DMS153 treated with DMSO at 0.1 percent for 48 hours (cell line): ENCODE data around the gene PPM1L.

Source experiments
- DNase-seq: peaks from one replicate; lab custom pipeline; 2025; ENCODE audit not compliant: unreplicated experiment; lab: John Stamatoyannopoulos, UW

PPM1L gene

DNA sequence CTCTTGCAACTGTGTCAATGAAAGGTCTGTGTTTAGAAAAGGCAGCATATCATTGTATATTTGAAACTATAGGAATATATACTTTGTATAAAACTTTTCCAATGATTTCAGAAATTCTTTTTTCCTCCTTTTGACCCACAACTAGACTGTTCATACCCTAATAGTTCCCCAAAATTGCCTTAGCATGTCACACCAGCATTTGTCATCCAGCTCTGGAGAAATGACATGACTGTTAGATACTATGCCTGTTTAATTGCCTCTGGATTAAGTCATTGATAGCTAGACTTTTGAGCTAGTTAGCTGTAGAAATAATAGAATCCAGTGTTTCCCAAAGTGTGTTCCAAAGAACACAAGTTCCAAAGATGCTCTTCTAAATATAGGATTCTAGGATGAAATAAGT lies 316.7 kb downstream of the PPM1L start:
- no peak for DNase-seq

- DNase-seq = no peak
Measured at GRCh38 chr3:161073181-161073580, 317.1 kb downstream of the PPM1L start.

DNA sequence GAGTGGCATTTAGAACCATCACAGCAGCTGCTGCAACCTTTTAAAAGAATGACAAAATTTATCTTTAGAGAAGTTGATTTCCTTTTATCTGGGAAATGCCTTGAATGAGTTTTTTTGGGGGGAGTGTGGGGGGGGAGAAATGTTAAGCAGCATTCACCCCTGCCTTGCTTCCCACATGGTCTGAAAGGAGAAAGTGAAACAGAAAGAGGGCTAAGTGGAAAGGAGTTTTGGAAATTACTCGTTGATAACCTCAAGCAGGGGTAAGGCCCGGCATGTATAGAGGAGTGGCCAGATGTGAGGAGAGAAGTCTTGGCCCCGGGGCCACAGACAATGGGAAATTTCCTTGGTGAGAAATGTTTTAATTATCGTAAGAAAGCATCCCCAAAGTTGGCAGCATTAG lies 325.6 kb downstream of the PPM1L start:
- DNase-seq = no peak

GRCh38 chr3:161082063-161082462 lies 326.0 kb downstream of the PPM1L start:
- DNase-seq = no peak

GRCh38 chr3:161083131-161083530 lies 327.1 kb downstream of the PPM1L start:
- DNase-seq = no peak

GRCh38 chr3:161084277-161084676 lies 328.2 kb downstream of the PPM1L start:
- DNase-seq = no peak

DNA sequence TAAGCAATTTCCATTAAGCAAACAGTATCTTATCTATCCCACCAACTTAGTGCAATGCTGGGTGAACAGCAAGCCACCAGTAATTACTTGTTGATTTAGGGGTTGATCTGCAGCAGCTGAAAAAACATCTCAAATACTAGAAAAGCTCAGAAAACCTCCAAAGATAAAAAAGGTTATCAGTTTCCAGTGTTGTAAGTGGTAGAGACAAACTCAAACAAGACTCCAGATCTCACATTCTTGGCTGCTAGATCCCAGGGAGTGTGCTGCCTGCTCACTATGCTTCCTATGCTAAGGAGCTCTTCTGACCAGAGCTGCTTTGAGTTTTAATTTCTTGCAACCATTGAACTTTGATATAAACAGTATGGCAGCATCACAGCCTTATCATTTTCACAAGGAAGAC lies 337.9 kb downstream of the PPM1L start:
- no peak for DNase-seq

- peak; percentile 20 for DNase-seq
Measured at GRCh38 chr3:161096771-161097367, 340.8 kb downstream of the PPM1L start.

DNA sequence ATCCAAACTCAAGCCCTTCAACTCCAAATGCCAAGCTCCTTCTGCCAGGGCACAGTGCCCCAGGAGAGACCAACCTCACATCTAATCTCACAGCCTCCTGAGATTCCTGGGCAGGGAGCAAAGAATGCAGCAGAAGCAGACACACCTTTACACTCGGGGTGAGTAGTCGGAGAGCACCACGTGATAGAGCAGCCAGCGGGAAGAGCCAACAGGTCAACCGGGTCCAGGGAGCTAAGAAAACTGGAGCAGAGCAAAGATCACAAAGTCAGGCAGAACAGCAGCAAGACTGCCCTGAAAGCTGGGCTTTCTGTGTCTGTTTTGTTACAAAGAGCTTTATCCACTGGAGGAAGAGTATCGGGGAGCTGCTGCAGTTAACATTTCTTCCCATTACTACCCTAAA lies 345.0 kb downstream of the PPM1L start:
- no peak for DNase-seq

GRCh38 chr3:161101609-161102008 lies 345.6 kb downstream of the PPM1L start:
- no peak for DNase-seq

DNA sequence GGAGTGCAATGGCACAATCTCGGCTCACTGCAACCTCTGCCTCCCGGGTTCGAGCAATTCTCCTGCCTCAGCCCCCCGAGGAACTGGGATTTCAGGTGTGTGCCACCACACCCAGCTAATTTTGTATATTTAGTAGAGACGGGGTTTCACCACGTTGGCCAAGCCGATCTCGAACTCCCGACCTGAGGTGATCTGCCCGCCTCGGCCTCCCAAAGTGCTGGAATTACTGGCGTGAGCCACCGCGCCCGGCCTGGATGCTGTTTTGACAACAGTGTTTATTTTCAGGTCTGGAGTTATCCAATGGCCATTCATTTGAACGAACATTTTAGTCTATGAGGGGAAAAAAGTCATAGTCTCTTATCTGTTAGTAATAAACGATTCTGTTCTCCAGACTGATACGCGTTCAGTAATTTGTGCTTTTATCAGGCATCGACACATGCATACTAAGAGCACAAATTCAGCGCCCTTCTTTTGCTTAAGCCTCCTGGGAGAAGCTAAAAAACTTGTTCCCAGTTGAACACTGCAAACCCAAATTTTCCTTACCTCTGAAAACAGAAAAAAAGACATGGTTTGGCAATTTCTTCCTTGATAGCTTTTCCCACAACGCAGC lies 347.9 kb downstream of the PPM1L start:
- no peak for DNase-seq

GRCh38 chr3:161104561-161105551 lies 348.8 kb downstream of the PPM1L start, which contains the start of gene B3GALNT1:
Gene B3GALNT1, minus strand, starts transcription at chr3:161105349. Its CDS starts 18,595 bp downstream, at chr3:161086754.
- no peak for DNase-seq

- no peak for DNase-seq
Measured at GRCh38 chr3:161107311-161107710, 351.3 kb downstream of the PPM1L start.

GRCh38 chr3:161108840-161109239 lies 352.8 kb downstream of the PPM1L start:
- DNase-seq = no peak

- no peak for DNase-seq
Measured at GRCh38 chr3:161117646-161118045, 361.6 kb downstream of the PPM1L start.

GRCh38 chr3:161126495-161126894 lies 370.5 kb downstream of the PPM1L start:
- no peak for DNase-seq
